Measurements from ENCODE around the gene SECISBP2L.

SECISBP2L gene

DNA sequence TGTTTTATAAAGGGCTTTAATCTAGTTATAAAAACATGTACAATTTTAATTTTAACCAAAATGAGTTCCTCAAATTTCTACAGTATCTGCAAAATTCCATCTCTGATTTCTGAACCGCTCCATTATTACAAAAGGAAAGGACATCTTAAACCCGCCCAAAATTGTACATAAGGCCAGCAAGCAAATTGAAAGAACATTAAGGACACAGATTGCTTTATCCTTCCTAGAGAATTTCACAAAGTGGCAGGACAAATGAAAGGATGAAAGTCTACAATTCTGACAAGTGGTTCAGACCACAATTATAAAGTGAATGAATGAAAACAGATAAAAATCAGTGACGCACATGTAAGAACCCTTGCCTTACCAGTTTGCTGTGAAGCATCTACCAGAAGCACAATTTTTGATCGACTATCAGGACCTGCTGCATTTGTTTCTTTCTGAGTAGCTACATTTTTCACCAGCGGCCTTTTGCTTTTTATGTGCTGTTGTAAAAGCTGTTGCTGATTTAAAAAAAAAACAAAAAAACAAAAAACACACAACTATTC is 13.6 kb downstream of the SECISBP2L start:
- DNase-seq (ENCODE audit: low read depth), result no peak
- TF ChIP-seq, protein P1, sequence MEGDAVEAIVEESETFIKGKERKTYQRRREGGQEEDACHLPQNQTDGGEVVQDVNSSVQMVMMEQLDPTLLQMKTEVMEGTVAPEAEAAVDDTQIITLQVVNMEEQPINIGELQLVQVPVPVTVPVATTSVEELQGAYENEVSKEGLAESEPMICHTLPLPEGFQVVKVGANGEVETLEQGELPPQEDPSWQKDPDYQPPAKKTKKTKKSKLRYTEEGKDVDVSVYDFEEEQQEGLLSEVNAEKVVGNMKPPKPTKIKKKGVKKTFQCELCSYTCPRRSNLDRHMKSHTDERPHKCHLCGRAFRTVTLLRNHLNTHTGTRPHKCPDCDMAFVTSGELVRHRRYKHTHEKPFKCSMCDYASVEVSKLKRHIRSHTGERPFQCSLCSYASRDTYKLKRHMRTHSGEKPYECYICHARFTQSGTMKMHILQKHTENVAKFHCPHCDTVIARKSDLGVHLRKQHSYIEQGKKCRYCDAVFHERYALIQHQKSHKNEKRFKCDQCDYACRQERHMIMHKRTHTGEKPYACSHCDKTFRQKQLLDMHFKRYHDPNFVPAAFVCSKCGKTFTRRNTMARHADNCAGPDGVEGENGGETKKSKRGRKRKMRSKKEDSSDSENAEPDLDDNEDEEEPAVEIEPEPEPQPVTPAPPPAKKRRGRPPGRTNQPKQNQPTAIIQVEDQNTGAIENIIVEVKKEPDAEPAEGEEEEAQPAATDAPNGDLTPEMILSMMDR (IDR thresholded peaks at IDR 0.05; ENCODE audit: low read depth, low read length, missing control alignments), result no peak

DNA sequence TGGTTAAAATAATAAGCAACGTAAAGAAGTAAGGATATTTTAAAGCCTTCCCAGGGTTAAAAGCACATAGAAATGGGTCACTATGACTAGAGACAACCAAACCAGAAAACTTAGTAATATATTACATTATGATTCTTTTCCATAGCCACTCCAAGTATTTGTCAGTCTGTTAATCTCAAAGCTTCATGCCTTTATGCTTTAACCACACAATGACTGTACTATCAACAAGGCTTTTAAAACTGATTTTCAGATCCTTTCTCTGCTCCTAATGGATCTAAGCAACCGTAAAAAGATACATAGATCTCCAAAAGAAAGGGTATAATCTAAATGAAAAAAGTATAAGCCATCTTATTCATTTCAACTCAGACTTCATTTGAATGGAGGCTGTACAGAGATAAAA is 14.4 kb downstream of the SECISBP2L start:
- DNase-seq (ENCODE audit: low read depth), result no peak
- H3K4me3 ChIP-seq (ENCODE audit: low read depth, low read length), result no peak overlapping the region
- TF ChIP-seq, protein P1 (IDR thresholded peaks at IDR 0.05; ENCODE audit: low read depth, low read length, missing control alignments), result no peak

More for the DNA sequence above, 13.6 kb downstream of the SECISBP2L start:
- H3K4me3 ChIP-seq (ENCODE audit: low read depth, low read length), result no peak overlapping the region

DNA sequence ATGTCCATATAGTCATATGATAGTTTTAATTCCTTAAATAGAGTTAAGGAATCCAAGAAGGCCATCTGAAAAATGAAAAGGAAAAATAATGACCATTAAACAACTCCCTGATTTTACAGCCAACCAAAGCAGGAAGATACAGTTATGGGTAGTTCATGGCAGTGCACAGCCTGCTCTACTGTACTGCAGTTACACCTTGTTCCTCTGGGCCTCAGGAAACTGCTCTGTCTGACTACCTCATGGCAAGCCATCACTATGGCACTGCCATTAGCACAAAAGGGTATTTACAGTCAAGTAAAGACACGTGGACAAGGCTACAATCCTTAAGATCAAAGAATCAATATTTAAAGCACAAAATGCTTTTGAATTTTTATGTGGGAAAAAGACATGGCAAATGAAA is 19.5 kb downstream of the SECISBP2L start:
- DNase-seq (ENCODE audit: low read depth), result no peak
- H3K4me3 ChIP-seq (ENCODE audit: low read depth, low read length), result no peak overlapping the region
- TF ChIP-seq, protein P1 (IDR thresholded peaks at IDR 0.05; ENCODE audit: low read depth, low read length, missing control alignments), result no peak

DNA sequence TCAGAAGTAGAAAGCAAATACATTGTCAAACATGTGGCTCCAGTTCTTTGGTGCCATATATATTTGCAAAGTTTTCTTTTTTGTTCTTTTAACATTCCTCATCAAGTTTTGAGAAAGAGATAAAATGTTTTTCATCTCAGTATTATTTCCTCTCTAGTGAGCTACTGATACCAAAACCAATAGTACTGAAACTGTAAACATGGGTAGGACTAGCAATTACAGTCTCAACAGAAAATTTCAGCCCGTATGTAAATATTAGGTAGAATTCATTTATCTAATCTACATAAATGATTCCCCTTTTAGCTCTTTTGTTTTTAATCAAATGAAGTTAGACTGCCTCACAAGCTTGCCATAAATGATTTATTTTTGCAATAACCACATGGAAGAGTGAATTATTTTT is 21.4 kb downstream of the SECISBP2L start:
- TF ChIP-seq, protein P1 (IDR thresholded peaks at IDR 0.05; ENCODE audit: low read depth, low read length, missing control alignments), result no peak
- H3K4me3 ChIP-seq (ENCODE audit: low read depth, low read length), result no peak overlapping the region
- no peak for DNase-seq (ENCODE audit: low read depth)

DNA sequence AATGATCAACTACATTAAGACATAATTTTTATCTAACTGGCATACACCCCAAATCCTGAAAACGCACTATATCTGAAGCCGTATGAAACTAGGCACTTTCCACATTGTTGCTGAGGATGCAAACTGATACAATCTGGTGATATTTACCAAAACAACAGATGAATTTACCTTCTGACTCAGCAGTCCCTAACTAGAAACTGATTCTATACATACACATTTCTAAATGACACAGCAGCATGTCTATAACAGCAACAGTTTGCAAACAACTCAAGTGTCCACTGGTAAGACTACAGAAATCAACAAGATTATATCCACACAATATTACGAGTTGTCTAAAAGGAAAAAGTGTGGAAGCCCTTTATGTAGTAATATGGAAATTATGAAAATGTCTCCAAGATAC is 22.9 kb downstream of the SECISBP2L start:
- peak; percentile 29 for DNase-seq (ENCODE audit: low read depth)
- H3K4me3 ChIP-seq (ENCODE audit: low read depth, low read length), result no peak overlapping the region
- TF ChIP-seq, protein P1 (IDR thresholded peaks at IDR 0.05; ENCODE audit: low read depth, low read length, missing control alignments), result no peak

DNA sequence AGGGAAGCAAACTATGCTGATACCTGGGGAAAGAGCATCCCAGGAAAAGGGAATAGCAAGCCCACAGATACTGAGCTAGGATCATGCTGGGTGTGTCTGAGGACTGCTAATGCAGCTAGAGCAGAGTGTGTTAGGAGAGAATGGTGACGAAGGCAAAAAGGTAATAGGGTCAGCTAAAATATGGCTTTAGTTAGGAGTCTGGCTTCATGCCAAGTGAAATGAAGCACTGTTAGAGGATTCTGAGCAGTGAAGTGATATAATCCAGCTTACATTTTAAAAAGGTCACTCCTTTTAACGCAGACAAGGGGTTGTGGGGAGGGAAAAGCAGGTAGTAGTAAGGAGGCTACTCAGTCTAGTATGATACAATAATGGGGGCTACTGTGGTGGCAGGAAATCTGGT is 30.4 kb downstream of the SECISBP2L start:
- TF ChIP-seq, protein P1 (IDR thresholded peaks at IDR 0.05; ENCODE audit: low read depth, low read length, missing control alignments), result no peak
- no peak overlapping the region for H3K4me3 ChIP-seq (ENCODE audit: low read depth, low read length)
- DNase-seq (ENCODE audit: low read depth), result no peak

DNA sequence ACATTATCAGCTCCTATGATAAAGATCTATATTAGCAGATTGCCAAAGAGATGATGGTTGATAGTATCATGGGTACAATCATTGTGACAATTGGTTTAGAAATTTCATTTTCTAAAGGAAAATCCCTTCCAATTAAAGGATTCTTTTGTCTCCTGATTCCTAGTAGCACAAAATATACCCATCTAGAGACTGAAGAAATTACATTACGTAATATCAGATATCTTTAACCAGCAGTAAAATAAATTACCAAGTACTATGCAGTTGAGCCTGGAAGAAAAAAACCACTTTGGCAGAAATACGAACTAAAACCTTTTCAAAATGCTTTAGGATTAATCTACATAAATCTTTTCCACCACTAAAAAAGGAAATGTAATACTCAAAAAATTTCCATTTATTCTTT is 46.9 kb downstream of the SECISBP2L start:
- TF ChIP-seq, protein P1 (IDR thresholded peaks at IDR 0.05; ENCODE audit: low read depth, low read length, missing control alignments), result no peak
- DNase-seq (ENCODE audit: low read depth), result no peak
- no peak overlapping the region for H3K4me3 ChIP-seq (ENCODE audit: low read depth, low read length)

All from GM12864 (cell line).